Retina (tissue), 1 donor: ENCODE results near the gene CIRBP.

Source experiments
- DNase-seq: peaks from one replicate; pipeline ENCODE4 v3.0.0-alpha.2; 2016

Gene CIRBP

DNA sequence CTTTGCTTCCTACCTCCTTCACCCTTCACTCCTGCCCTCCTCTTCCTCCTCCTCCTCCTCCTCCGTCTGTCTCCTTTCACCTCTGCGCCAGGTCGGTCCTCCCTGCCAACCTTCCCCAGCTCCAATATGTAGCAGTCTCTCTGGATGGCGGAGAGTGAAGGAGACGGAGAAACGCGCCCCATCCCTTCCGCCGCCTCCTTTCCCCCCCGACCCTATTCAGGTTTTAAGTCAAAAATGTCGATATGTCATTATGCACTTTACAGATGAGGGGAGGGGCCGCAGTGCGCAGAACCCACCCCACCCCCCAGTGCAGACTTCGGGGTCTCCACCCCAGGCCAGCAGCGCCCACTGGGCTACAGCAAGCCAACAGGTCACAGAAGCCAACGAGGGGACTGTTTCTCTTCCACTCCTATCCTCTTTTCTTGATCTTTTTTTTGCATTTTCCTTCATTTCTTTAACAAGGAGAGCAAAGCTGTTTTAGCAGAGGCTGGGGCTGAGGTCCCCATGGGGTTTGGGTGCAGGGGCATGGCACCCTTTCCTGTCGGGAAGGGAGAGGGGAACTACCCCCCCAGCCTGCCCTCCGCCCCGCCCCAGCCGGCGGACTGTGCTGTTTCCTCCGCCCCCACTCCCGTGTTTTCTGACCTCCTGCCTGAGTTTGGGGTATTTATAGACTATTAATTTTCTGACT, 11.5 kb upstream of the CIRBP start:
- DNase-seq: no peak

DNA sequence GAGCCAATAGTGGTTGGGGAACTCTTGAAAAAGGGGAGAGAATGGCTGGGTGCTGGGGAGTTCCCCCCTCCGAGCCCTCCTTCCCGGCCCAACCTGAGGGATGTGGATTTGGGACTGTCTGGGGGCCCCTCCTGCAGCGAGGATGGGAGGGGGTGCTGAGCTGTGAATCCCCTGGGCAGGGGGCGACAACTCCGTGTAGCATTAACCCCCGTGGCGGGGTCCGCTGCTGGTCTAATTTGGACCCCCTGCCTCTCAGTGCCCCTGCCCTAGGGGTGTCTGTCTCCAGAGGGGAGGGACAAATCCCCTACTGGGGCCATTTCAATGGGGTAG, 11.0 kb upstream of the CIRBP start:
- no peak for DNase-seq

DNA sequence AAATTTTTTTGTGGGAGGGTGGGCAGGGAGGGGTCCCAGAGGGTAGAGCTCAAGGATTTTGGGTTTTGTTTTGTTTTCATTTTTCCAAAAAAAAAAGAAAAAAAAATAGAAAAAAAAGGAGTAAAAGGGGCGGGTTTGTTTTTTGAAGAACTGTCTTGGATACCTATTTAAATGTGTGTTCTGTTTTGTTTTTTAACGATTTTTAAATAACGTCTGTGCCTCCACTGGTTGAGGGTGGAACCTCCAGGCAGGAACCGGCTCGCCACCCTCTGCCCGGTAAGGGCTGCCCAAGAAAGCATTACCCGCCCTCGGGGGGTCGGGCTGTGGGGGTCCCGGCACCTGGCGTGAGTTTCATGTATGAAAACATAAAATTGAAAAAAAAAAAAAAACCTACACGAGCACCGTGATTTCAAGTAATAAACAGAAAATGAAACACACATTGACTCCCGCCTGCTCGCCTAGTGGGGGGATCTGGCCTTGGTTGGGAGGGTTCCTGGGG, 10.4 kb upstream of the CIRBP start:
- DNase-seq: no peak

DNA sequence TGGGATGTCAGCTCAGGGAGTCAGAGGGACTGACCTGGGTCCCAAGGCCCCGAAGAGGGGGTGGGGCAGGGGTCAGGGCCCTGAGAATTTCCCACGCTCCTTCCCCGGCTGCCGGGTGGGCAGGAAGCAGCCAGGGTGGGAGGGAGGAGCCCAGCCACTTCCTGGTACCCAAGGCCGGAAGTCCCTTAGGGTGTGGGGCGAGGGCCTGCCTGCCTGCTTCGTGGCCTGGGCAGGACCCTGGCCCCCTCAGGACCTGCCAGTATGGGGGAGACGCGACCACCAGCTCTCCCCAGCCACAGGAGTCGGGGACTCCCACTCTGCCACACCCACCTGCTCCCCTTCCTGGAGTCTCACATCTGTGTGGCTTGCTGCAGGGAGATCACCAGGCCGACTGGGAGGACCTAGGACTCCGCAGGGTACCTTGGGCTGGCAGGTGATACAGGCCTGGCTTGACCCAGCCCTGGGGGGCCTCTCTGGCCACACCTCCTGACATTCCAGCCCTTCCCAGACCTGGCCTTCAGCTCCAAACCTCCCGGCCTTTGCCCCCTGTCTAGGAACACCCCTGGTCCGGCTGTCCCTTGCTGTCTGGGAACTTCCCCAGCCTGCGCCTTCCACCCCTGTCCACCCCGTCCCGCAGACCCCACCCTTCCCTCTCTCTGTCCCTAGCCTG, 9.8 kb upstream of the CIRBP start:
- peak; percentile 70 for DNase-seq

DNA sequence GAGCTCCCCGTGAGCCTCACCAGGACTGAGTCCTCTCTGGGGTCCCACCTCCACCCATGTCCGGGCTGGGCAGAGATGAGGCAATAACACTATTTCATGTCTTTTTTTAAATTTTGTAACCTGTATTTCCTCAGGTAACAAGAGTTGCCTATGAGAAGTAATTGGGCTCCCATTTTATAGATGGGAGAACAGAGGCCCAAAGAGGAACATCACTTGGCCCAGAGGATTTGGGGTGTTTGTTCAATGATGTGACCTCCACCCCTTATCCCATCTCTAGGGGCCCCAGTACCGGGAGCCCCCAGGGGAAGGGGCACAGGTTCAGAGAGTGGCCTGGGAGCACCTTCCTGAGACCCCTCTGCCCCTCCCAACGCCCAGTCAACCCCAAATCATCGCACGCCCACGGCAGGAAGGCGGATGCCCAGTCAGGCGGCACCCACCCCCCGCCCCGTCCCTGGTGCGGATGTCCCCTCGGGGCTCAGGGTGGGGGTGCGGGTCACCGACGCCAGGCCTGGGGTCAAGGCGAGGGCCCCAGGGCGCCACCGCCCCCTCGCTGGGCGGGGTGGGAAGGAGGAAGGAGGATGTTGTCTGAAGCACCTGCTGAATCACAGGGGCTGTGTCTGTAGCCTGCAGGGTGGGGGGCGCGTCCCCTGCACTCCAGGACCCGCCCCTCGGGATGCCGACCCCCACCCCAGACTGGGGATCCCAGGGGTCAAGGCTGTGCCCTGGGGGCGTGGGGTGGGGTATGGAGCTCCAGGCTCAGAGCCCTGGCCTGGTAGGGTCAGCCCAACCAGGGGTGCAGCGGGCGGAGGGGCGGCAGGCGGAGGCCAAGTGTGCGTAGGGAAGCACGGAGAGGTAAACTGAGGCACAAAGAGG, 9.0 kb upstream of the CIRBP start:
- DNase-seq: peak; percentile 51

DNA sequence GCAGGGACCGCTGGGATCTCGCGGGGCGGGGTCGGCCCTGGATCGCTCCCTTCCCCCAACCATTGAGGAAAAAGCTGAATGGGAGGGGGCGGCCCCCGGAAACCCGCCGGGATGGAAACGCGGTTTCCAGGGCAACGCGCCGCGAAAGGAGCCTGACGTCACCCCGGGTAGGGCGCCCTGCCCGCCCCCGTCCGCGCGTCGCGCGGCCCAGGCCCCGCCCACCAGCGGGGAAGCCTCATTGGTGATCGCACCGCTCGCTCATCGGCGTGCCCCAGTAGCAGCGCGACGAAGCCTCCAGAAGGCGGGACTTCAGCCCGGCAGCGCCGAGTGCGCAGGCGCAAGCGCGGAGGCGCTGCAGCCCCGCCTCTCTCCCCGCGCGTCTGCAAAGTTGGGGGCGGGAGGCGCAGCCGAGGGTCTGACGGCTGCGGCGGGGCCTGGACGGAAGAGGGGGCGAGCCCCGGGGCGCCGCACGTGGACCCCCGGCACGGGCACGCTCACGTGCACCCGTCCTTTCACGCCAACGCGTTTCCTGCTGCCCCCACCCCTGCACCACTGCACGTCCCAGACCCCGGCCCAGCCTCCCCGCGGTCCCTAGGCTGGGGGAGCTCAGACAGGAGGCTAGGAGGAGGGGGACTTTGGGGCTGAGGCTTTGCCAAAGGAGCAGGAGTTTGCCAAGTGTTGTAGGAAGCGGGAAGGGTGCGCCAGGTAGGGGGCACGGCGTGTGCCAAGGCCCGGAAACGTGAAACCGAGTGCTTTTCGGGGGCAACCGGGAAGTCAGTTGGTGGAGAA, 8.2 kb upstream of the CIRBP start:
- DNase-seq: peak; percentile 97

DNA sequence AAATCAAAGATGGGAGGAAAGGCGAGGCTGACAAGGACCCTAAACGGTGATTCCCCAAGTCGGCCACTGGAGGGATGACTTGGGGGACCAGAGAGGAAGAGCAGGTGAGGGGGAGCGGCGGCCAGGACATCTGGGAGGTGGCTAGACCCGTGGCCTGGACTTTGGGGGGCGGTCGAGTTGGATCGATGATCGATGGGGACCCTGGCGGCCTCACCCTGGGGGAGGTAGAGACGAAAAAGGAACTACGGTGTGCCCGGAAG, 7.7 kb upstream of the CIRBP start:
- no peak for DNase-seq

DNA sequence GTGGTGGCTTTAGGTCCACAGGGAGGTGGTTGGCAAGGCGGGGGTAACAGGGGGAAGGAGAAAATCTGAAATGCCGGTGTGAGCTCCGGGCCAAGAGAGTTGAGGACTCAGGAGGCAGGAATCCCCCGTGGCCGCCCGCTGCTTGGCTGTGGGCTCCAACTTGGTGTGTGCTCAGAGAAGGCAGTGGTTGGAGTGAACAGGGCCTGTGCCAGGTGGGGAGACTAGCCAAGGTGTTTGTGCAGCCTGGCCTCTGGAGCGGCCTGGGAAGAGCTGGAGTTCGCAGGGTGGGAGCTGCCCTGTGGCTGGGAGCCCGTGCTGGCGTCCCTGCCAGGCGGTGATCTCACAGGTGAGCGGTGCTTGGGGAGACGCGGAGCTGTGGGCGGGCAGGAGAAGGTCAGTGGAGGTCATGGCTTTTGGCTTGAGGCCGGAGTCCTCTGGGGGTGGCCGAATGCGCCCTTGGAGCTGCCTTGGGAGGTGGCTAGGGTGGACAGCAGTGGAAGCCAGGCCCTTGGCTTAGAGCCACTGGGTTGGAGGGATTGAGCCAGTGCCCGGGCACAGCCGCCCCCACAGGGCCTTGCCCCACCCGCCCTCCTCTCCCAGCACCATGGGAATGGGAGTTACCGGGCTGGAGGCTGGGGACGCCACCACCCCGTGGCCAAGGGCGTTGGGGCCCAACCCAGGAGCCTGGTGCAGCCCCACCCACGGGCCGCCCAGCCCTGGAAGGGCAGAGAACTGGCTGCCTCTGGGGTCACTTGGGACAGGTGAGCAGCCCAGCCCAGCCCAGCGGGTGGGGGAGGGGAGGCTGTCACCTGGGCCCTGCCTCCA, 7.1 kb upstream of the CIRBP start:
- peak; percentile 54 for DNase-seq

DNA sequence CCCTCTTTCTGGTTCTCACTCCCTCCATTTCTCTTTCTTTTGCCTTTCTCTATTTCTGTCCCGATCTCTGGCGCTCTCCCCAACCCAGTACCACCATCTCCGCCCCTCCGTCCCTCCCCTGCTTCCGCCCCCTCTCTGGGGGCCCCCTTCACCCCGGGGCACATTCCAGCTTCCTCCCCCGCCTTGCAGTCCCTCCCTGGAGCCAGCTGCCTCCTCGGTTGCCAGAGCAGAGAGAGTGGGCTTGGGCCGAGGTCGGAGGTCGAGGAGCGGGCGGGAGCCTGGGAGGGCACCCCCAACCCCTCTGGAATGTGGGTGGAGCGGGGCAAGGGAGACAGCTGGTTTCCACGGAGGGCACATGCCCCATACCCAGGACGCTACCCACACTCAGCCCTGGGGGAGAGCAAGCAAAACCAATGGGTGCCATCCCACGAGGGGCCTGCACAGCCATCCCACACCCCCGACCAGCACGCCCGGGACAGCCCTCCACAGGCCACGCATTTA, 6.5 kb upstream of the CIRBP start:
- peak; percentile 30 for DNase-seq

DNA sequence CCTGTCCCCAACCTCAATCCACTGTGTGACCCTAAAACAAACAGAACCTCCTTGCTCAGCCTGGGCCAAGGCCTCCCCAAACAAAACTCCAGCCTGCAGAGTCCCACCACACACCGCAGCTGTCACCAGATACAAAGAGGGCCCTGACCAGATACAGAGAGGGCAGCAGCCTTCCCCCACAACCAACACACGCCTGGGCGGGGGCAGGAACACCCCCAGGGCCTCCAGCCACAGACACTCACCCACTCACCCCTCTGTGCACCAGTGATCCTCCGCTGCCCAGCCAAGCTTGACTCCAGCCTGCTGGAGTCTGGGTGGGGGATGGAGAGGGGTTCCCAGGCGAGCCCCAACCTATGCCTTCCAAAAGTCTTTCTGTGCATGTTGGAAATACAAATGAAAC, 5.9 kb upstream of the CIRBP start:
- DNase-seq: no peak

DNA sequence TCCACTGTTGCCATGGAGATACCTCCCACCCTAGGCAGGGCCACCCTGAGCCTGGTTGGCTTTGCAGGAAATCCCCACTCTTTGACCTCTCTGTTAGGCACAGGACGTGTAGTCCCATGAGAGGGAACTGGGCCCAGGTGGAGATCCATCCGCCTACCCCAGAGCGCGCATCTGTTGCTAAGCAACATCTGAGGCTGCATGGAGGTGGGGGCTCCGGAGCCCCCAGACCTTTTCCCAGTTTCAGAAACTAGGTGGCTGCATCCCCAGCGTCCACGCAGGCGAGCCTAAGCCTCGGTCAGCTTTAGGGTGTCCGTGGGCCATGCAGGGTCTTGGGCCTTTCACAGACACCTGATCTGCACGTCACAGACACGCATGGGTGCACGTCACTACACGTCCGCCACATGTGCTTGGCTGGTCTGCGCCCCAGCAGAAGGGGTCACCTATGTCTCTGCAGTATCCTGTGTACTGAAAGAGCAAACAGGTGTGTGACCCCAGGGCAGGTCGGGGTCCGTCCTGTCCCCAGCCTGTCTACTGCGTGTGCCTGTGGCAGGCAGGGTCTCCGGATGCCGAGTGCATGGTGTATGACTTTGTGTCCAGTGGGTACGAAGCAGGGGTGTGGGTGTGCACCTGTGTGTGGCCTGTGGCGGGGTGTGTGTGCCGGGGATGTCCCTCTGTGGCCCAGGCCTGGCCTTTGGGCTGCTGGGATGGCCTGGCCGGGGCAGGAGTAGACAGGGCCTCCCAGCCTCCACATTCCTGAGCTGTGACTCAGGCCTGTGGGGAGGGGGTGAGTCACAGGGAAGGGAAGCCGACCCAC, 4.1 kb upstream of the CIRBP start:
- DNase-seq: peak; percentile 73

DNA sequence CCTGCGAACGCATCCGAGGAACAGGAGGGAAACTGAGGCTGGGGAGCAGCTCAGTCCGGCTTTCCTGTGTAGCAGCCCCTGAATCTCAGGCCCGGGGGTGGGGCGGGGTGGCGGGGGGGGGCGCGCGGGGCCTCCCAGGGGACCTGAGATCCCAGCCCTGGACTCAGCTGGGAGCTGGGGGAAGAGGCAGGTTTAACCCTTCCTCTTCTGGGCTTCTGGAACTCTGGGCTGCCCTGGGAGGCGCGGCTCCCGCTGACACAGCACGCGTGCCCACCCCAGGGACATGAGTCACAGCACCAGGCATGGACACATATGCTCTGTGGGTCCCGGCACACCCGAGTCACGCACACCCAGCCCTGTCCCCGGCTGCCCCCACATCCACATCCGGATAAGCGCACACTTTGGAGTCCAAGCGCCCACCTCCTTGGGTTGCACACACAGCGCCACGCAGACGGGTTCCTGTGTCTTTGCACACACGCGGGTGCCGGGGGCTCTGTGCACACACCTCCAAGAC, 3.5 kb upstream of the CIRBP start:
- DNase-seq: no peak

DNA sequence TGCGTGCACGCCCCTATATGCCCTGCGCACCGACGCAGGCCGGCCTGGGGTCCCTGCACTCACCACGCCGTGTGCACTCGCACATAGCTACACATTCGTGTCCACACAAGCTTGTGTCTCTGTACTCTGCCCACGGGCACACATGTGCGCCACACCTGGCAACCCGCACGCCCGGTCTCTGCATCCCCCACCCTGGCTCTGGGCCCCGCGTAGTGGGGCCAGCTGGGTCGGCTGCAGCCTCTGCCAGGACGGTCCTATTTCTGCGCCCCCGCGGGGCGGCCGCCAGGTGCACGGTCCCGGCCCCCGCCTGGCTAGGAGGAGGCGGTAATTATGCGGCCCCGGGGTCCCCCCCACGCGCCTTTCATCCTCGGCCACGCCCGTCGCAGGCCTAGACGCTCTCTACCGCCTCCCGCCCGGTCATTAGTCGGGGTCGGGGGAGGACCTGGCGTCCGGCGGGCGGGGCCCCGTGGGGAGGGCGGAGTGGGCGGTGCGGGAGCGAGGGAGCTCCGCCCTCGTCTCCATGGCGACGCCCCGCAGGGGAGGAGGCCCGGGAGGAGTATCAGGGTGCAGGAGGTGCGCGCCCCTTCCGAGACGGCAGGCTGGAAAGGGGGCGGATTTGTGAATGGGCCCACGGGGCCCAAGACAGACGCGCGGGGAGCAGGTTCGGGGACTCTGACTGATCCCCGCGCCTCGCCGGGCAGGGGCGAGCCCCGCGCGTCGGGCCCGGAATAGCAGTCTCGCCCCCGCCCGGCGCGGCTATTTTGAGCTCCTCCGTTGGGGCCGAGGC, 2.8 kb upstream of the CIRBP start:
- peak; percentile 86 for DNase-seq

DNA sequence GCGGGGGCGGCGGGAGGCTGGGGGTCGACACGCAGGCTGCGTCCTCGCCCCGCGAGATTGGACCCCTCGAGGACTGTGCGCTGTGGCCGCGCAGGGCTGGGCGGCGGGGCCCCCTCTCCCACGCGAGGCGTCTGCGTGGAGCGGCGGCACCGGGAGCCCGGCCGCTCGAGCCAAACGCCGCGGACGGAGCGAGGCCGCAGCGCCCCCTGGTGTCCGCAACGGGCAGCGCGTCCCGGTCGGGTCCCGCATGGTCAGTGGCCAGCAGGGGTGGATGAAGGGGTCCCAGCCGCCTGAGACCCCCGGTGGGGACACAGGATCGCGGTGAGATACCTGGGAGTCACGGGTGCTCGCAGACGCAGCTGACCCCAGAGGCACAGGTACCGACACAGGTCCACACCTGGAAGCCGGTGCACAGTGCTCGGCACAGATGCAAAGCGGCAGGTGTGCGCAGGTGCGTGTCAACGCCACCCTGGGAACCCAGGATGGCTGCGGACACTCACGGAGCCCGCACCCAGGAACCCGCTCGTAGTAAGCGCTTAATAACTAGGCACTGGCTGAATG, 2.1 kb upstream of the CIRBP start:
- DNase-seq: peak; percentile 93

DNA sequence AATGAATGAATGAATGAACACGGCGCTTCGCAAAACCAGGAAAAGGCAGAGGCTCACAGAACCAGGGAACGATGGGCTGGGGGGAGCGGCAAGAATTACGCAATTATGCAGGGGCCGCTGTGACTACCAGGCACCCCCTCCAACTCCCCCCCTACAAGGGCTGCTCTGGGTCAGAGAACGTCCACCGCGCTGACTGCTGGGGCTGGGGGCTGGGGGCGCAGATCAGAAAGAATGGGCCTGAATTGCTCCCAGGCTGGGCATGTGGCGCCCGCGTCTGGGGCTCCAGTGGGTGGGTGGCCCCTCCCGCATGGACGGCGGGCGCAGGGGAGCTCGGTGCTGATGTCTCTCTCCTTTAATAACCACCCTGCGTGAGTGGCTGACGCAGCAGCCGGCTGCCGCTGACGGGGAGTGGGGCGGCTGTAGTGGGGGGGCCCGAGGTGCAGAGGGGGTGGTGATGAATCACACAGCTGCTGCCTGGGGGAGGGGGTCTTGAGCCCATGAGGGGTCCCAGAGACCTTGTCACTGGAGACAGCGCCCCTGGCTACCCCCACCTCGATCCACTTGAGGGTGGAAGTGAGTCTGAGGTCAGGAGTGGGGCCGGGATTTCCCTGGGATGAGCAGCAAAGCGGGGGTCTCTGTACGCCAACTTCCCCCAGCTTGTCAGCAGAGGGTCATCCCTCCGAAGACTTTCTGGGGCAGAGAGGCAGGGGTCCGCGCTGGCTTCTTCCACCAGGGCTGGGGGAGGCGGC, 1.5 kb upstream of the CIRBP start:
- DNase-seq: peak; percentile 66

DNA sequence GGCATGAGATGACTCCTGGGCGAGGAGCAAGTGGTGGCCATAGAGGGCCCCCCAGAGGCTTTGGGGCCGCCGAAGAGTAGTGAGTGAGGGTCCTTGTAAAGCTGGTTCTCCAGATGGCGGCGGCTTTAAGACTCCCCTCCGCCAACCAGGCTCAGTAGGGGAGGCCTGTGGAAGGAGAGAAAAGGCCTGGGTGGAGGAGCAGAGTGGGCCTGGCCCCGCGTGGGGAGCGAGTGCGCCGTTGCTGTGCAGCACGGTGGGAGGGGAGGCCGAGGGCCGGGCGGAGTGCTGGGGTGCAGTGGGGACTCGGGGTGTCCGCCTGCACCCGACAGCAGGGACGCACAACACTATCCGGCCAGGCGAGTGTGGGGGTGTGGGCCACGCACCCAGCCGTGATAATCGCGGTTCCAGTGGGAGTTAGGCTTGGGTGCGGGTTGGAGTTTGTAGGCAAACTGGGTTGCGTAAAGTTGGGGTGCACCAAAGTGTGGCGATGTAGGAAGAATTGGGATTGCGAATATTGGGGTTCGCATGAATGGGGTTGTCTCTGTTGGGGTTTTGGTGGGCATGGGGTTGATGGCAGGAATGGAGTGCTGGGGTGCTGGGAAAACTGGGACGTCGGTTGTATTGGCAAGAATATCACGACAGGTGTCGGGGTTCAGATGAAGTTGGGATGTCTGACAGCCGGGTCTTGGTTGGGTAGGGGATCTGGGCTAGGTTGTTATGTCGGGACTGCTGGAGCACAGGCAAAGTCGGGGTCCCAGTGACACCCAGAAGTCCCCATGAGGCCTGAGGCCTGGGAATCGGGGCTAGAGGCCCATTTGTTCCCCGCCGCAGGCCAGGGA, 687 bp upstream of the CIRBP start:
- DNase-seq: no peak

DNA sequence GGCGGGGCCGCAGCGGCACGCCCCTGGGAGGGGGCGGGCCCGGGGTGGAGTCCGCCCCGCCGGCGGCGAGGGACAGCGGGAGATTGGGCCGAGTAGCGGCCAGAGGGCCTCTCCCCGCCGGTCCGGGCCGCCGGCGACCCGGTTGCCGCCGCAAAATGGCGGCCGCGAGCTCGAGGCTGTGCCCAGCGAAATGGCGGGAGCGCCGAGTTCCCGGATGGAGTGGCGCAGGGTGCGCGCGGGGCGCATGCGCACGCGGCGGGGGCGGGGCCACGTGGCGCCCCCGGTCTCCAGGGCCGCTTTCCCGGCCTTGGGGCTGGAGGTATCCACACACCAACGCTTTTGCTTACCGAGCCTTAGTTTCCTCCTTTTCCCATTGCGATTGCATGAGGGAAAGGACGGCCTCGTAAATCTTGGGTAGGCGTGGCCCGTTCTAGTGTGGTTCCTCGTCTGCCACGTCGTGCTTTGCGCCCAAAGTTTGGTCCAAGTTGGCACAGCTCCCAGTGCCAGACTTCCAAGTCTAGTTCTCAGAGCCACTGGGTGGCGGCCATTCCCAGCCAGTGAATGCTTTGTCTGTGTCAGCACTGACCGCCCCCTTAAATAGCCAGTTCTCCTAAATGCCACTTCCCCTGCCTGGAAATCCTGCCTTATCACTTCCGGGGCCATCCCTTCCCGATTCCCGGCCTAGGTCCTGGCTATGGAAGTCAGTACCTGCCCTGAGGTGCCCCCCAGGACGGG, 513 bp downstream of the CIRBP start:
- peak; percentile 93 for DNase-seq
